Measurements from ENCODE around the gene TLX1. TPM values are rescaled to one million over a fixed set of nuclear protein-coding genes. Genes with fewer than 3 reads are reported as not detected.
"Not testable (repeated sequence)": the region's sequence is repeated elsewhere in the genome, so short reads cannot be mapped to it uniquely, and the experiment has no call there.

Gene TLX1
- total RNA-seq, 1 donor from 2014 or later = not detected

DNA sequence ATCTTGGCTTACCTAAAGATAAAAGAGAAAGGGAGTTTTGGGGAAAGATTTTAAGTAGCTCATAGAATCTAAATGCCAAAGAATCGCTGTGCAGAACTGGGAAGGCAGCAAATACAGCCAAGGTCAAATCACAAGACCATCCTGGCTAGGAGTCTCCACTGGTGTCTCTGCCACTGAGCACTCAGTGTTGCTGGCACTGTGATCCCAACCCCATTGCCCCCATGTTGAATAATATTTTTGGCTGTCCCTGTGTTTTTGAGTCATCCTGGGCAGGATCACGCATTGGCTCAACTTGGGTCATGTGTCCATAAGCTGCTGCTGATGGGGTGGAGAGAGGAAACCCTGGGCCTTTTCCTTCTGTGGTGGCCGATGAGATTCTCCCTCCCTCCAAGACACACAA lies 21.2 kb downstream of the TLX1 start:
- Histone ChIP-seq H3K4me3 (ENCODE audit: low read depth, low read length) (no peak overlapping the region), H3K27me3 (ENCODE audit: control insufficient read depth, insufficient read depth, low read length) (peaks cover 19% of the 10 kb centered on the region), H3K36me3 (ENCODE audit: control insufficient read depth, insufficient read depth, low read length) (no peaks in the 10 kb centered on the region)
- TF ChIP-seq, protein P1, sequence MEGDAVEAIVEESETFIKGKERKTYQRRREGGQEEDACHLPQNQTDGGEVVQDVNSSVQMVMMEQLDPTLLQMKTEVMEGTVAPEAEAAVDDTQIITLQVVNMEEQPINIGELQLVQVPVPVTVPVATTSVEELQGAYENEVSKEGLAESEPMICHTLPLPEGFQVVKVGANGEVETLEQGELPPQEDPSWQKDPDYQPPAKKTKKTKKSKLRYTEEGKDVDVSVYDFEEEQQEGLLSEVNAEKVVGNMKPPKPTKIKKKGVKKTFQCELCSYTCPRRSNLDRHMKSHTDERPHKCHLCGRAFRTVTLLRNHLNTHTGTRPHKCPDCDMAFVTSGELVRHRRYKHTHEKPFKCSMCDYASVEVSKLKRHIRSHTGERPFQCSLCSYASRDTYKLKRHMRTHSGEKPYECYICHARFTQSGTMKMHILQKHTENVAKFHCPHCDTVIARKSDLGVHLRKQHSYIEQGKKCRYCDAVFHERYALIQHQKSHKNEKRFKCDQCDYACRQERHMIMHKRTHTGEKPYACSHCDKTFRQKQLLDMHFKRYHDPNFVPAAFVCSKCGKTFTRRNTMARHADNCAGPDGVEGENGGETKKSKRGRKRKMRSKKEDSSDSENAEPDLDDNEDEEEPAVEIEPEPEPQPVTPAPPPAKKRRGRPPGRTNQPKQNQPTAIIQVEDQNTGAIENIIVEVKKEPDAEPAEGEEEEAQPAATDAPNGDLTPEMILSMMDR (IDR thresholded peaks at IDR 0.05; ENCODE audit: insufficient read depth, low read length, severe bottlenecking) = no peak
- FAIRE-seq (no peak), DNase-seq (ENCODE audit: low read depth) (no peak)

DNA sequence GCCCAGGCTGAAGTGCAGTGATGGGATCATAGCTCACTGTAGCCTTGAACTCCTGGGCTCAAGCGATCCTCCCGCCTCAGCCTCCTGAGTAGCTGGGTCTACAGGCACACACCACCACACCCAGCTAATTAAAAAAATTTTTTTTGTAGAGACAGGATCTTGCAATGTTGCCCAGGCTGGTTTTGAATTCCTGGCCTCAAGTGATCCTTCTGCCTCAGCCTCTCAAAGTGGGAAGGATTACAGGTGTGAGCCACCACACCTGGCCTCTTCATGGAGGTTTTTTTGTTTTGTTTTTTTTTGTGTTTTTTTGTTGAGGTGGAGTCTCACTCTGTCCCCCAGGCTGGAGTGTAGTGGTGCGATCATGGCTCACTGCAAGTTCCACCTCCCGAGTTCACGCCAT lies 23.4 kb downstream of the TLX1 start:
- H3K27me3 ChIP-seq (ENCODE audit: control insufficient read depth, insufficient read depth, low read length); H3K36me3 ChIP-seq (ENCODE audit: control insufficient read depth, insufficient read depth, low read length); FAIRE-seq; DNase-seq (ENCODE audit: low read depth); H3K4me3 ChIP-seq (ENCODE audit: low read depth, low read length): not testable (repeated sequence)

DNA sequence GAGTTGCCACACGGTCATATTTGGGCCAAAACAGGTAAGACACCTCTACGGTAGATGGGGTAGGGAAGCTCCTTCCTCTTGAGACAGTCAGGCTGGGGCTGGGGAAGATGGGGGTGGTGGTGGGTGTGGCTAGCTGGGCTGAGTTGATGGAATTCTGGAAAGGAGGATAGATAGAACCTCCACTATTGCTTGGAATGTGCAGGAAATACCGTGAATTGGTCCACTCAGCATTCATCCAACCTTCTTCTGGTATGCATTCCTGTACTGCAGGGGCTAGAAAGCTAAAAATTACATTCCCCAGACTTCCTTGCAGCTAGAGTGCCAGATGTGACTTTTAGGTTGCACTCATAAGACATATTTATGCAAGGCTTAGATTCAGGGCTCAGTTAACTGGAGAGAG lies 24.8 kb downstream of the TLX1 start:
- peaks cover 7% of the 10 kb centered on the region for H3K27me3 ChIP-seq (ENCODE audit: control insufficient read depth, insufficient read depth, low read length)
- no peaks in the 10 kb centered on the region for H3K36me3 ChIP-seq (ENCODE audit: control insufficient read depth, insufficient read depth, low read length)
- DNase-seq (ENCODE audit: low read depth) (no peak), FAIRE-seq (no peak)
- TF ChIP-seq, protein P1 (IDR thresholded peaks at IDR 0.05; ENCODE audit: insufficient read depth, low read length, severe bottlenecking) = no peak
- H3K4me3 ChIP-seq (ENCODE audit: low read depth, low read length) = no peak overlapping the region

DNA sequence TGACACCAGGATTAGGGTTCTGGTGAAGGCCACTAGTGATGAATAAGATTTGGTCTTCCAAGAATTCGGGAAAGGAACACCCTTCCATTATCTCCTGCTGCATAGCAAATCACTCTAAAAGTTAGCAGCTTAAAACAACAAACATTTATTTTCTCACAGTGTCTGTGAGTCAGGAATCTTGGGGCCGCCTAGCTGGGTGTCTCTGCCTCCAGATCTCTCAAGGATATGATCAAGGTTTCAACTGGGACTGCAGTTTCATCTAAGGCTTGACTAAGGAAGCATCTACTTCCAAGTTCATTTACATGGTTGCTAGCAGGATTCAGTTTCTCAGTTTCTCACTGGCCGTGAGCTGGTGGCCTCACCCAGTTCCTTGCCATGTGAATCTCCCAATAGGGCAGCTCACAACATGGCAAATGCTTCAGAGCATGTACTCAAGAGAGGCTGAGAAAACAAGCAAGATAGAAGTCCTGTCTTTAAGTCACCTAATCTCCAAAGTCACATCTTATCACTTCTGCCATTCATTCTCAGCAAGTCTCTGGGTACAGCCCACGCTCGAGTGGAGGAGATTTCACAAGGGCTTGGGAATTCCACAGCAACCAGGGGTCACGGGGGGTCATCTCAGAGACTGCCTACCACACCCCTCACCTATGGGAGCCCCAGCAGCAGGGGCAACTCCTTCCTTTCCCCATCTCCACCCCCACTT lies 26.8 kb downstream of the TLX1 start:
- DNase-seq (ENCODE audit: low read depth) (no peak), FAIRE-seq (no peak)
- H3K36me3 ChIP-seq (ENCODE audit: control insufficient read depth, insufficient read depth, low read length) = no peaks in the 10 kb centered on the region
- TF ChIP-seq, protein P1 (IDR thresholded peaks at IDR 0.05; ENCODE audit: insufficient read depth, low read length, severe bottlenecking) = no peak
- no peak overlapping the region for H3K4me3 ChIP-seq (ENCODE audit: low read depth, low read length)
- H3K27me3 ChIP-seq (ENCODE audit: control insufficient read depth, insufficient read depth, low read length) = peaks cover 6% of the 10 kb centered on the region

DNA sequence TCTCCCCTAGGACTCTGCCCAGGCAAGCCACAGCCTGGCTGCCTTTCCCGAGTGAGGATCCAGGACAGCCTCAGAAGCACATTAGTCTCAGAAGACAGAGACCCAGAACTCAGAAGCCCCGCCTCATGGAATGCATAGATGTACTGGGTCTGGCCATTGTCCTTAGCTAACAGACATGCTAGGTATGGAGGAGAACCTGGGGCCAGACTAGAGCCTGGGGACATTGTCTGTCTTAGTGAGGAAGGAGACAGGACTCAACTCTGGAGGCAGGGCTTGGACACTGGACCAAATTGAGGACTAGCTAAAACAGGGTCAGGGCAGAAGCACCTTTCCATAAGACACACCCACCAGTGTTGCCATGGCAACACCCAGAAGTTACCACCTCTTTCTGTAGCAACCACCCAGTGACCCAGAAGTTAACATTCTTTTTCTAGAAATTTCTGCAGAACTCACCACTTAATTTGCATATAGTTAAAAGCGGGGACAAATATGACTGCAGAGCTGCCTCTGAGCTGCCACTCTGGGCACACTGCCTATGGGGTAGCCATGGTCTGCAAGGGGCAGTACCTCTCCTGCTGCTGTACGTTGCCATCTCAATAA lies 27.5 kb downstream of the TLX1 start:
- no peak for DNase-seq (ENCODE audit: low read depth)
- Histone ChIP-seq H3K36me3 (ENCODE audit: control insufficient read depth, insufficient read depth, low read length) (no peaks in the 10 kb centered on the region), H3K27me3 (ENCODE audit: control insufficient read depth, insufficient read depth, low read length) (peaks cover 8% of the 10 kb centered on the region), H3K4me3 (ENCODE audit: low read depth, low read length) (no peak overlapping the region)
- no peak for FAIRE-seq
- TF ChIP-seq, protein P1 (IDR thresholded peaks at IDR 0.05; ENCODE audit: insufficient read depth, low read length, severe bottlenecking) = no peak

DNA sequence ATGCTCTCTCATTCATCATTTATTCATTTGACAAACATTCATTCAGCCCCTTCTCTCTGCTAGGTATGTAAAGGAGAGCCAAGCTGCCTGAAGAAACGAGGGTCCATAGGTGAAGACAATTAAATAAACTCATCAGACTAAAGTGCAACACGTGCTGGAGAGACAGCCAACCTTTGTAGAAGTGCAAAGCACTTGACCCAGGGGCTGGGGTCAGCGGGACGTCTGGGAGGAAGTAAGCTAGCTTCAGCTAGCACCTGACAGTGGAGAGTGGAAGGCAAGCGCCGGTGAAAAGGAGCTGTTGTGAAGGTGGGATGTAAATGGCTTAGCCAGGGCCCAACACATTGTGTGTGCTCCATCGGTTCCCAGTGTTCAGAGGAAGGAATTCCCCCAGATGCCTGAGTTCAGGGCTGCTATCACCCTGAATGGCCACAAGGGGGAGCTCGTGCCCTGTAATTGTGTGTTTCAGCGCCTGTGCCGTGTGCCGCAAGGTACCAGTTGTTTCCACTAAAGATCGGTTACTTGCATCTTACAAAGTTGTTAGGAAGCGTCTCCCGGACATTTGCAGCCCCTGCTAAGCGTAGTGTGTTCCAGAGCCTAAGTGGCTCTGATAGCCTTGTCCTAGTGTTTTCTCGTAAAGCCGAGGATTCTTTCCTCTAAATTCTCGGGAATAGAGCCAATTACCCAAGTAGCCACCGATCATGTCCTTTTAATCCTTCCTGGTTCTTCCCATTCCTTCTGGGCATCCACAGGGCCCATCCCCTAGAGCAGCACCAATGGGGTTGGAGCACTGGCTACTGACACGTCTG lies 30.6 kb downstream of the TLX1 start:
- TF ChIP-seq, protein P1 (IDR thresholded peaks at IDR 0.05; ENCODE audit: insufficient read depth, low read length, severe bottlenecking) = peak; percentile 96

More for the DNA sequence above, 30.6 kb downstream of the TLX1 start:
- no peak overlapping the region for H3K4me3 ChIP-seq (ENCODE audit: low read depth, low read length)
- FAIRE-seq (peak; percentile 43), DNase-seq (ENCODE audit: low read depth) (peak; percentile 53)
- H3K27me3 ChIP-seq (ENCODE audit: control insufficient read depth, insufficient read depth, low read length) = peaks cover 12% of the 10 kb centered on the region
- H3K36me3 ChIP-seq (ENCODE audit: control insufficient read depth, insufficient read depth, low read length) = no peaks in the 10 kb centered on the region
